ENCODE measurements around the gene GJD4.

GJD4 gene

GRCh38 chr10:35579116-35579515 lies 26.0 kb upstream of the GJD4 start:
- DNase-seq (ENCODE audit: low spot score), result no peak

DNA sequence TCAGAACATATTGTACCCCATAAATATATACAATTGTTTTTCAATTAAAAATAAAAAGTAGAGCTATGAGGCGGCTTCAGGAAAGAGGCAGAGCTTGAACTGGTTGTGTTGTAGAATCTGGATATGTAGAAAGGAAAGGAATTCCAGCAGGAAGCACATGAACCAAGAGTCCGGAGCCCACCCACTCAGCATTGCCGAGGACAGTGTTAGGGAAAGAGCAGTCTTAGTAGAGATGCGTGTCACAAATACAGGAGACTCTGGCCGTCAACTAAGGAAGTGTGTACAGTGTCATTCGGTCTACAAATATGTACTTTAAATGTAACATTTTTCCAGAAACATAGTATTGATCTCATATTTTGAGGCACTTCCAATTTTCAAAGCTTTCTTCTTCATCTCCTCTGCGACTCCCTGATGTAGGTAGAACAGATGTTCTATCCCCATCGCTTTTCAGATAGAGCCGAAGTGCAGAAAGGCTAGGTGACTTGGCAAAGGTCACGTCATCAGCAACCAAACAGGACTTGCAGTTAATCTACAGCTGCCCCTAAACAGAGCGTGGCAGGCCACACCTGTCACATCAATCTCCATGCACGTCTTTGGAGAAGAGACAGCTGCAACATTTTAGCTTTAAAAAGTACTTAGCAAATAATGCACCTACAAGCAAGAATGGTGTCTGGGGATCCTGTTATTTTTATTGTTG lies 25.3 kb upstream of the GJD4 start:
- DNase-seq (ENCODE audit: low spot score), result no peak

GRCh38 chr10:35580423-35580770 lies 24.7 kb upstream of the GJD4 start:
- no peak for DNase-seq (ENCODE audit: low spot score)

DNA sequence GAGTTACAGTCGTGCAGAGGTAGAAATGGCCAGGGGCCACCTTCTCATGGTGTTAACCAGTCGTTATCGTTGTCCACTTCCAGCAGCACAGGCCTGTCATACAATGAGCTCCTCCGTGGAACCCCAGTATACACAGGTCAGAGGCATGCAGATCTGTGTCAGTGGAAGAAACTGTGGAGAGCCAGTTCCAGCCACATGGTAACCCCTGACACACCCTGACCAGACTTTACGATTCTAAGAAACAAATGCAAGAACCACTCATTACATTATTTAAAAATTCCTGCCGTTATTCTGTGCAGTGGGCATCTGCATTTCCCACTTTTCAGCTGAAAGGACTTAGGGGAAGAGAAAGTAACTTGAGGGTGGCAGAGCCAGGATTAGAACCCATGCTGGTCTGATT lies 23.5 kb upstream of the GJD4 start:
- no peak for DNase-seq (ENCODE audit: low spot score)

DNA sequence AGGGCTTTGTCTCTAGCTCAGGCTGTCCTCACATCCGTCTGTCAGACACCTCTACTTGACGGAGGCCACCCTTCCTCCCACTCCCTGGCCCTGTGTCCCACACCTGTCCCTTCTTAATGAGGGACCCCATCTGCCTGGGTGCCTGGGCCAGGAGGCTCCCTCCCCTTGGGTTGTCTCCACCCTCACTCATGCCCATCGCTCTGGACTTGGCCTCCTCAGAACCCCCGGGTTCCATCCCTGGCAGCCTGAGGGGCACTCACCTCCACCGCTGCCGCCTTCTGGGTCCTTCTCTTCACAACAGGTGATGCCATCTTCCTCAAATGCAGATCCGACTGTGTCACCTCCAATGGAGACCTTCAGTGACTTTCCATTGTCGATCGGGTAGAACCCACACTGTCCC lies 20.2 kb upstream of the GJD4 start:
- no peak for DNase-seq (ENCODE audit: low spot score)

GRCh38 chr10:35585356-35585755 lies 19.8 kb upstream of the GJD4 start:
- DNase-seq (ENCODE audit: low spot score), result no peak

DNA sequence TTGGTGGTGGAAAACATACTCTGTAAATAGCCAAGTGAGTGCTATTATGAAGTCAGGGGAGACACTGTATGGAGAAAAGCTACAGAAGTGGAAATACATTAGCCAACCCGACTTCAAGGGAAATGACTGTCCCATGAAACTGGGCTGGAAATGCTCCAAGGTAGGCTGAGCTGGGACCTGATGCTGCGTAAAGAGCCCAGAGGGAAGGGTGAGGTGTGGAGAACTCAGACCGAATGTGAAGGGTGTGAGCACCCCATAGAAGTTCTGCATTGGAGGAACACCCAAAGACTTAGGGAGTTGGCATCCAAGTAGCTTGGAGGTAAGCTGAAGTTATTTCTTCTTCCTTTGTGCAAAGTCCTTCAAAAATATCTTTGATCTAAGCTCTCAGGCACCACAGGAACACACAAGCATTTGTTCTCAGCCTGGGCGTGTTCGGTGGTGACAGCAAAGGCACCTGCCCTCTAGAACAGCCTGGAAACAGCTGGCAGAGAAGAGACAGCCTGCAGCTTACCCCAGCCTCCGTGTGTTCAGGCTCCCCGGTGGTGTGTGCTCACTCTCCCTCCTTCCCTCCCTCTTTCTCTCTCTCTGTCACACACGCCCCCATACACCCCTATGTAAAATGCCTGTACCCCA lies 19.1 kb upstream of the GJD4 start:
- no peak for DNase-seq (ENCODE audit: low spot score)

DNA sequence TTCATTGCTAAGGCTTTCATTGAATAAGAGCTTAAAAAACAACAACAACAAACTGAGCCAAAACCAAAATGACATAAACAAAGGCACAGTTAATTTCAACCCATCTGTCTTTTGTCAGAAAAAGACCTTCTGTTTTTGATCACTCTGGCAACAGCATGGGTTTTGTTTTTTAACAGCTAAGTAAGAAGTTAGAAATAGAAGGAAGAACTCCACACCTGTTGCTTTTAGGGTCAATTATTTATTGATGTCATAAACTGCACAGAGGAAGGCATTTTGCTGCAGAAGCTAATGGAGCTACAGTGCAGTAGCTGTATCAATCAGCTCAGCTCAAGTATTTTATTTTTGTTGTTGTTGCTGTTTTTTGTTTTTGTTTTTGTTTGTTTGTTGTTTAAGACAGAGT lies 16.3 kb upstream of the GJD4 start:
- DNase-seq (ENCODE audit: low spot score), result no peak

- no peak for DNase-seq (ENCODE audit: low spot score)
Measured at GRCh38 chr10:35592441-35592840, 12.7 kb upstream of the GJD4 start.

GRCh38 chr10:35594115-35595079 lies 10.7 kb upstream of the GJD4 start:
- no peak for DNase-seq (ENCODE audit: low spot score)

GRCh38 chr10:35595106-35595505 lies 10.0 kb upstream of the GJD4 start:
- DNase-seq (ENCODE audit: low spot score), result no peak

GRCh38 chr10:35598379-35598778 lies 6.8 kb upstream of the GJD4 start:
- DNase-seq (ENCODE audit: low spot score), result no peak

DNA sequence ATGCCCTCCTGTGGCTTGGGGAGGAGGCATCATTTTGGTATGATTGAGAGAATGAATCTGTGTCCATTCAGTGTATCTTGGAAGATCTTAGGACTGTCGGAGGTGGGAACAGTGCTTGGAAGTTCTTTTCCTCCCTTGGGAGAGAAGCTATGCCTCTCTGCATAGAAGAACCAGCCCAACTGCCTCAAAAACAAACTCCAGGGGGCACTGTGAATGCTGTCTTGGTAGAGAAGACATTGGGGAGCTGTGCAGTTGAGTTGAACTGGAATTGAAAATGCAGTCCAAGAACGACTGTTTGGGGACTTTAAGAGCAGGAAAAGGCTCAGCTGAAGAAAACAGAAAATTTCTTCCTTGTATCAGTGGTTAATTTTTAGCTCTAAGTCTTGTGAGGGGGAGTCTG lies 4.9 kb upstream of the GJD4 start:
- DNase-seq (ENCODE audit: low spot score), result no peak

GRCh38 chr10:35606430-35606829 lies 1.3 kb downstream of the GJD4 start:
- DNase-seq (ENCODE audit: low spot score), result no peak

DNA sequence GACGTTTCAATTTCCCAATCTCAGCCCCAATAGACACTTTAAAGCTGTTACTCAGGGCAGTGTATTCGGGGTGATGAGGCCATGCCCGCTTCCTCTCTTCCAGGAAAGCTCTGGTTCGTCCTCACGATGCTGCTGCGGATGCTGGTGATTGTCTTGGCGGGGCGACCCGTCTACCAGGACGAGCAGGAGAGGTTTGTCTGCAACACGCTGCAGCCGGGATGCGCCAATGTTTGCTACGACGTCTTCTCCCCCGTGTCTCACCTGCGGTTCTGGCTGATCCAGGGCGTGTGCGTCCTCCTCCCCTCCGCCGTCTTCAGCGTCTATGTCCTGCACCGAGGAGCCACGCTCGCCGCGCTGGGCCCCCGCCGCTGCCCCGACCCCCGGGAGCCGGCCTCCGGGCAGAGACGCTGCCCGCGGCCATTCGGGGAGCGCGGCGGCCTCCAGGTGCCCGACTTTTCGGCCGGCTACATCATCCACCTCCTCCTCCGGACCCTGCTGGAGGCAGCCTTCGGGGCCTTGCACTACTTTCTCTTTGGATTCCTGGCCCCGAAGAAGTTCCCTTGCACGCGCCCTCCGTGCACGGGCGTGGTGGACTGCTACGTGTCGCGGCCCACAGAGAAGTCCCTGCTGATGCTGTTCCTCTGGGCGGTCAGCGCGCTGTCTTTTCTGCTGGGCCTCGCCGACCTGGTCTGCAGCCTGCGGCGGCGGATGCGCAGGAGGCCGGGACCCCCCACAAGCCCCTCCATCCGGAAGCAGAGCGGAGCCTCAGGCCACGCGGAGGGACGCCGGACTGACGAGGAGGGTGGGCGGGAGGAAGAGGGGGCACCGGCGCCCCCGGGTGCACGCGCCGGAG lies 2.6 kb downstream of the GJD4 start:
- DNase-seq (ENCODE audit: low spot score), result no peak

DNA sequence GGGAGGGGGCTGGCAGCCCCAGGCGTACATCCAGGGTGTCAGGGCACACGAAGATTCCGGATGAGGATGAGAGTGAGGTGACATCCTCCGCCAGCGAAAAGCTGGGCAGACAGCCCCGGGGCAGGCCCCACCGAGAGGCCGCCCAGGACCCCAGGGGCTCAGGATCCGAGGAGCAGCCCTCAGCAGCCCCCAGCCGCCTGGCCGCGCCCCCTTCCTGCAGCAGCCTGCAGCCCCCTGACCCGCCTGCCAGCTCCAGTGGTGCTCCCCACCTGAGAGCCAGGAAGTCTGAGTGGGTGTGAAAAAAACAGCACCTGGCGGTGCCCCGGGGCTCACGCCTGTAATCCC lies 3.2 kb downstream of the GJD4 start:
- no peak for DNase-seq (ENCODE audit: low spot score)

- DNase-seq (ENCODE audit: low spot score), result no peak
Measured at GRCh38 chr10:35611750-35612149, 6.6 kb downstream of the GJD4 start.

DNA sequence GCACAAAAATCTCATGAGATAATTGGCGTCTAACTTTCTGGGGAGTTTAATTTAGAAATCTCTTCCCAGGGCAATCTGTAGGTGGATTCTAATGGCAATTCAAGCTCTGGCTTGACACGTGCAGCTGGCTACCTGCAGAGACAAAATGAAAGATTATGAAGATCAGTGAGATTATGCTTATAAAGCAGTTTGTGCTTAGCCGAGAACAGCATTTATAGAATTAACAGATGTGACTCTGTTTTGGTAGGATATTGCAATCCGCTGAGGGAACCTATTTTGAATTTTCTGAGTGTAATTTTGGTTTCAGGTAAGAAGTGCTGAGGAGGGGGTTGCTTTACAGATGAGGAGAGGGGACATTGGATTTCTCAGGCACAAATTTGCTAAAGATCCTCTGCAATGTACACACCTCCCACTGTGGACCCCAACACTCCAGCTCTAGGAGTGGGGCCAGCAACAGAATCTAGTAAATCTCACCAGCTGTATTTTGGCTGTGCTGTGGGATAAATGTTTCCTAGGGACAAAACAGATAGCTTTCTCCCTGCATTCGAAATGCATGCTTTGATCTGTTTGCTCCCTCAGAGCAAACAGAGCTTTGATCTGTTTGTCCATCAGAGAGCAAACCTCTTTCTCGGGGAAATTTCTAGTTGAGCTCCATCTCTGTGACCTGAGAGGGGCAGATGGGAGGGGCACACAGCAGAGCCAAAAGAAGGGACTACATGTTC lies 7.4 kb downstream of the GJD4 start:
- no peak for DNase-seq (ENCODE audit: low spot score)

DNA sequence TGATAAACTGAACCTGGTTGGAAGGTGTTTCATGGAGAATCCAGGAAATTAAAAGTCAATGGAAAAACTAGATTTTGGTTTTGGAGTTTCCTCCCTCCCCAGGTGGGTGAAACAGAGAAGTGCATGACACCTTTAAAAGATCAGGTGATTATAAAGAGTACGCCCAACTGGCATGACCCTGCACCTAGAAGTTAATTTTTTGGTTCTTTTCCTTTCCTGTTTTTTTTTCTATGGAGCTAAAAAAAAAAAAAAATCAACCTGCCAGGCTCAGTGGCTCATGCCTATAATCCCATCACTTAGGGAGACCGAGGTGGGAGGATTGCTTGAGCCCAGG lies 7.9 kb downstream of the GJD4 start:
- no peak for DNase-seq (ENCODE audit: low spot score)

- peak; percentile 48 for DNase-seq (ENCODE audit: low spot score)
Measured at GRCh38 chr10:35613597-35614226, 8.6 kb downstream of the GJD4 start.

DNA sequence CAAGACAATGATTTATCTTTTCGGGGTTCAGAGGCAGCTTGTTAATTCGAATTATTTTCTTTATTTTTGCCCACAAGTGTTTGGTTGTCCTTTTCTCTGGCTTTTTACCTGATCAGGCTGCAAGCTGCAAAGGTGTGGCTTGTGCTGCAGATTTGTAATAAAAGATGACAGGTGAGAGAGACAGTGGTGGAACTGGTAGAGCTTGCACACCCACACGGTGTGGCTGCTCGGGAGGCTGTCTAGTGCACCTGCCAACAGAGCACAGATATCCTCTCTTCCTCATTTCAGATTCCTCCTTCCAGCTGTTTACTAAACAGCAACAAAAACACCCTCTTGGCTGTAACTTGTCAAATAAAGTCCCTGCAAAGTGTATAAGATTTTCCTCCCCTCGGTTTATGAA lies 9.2 kb downstream of the GJD4 start:
- no peak for DNase-seq (ENCODE audit: low spot score)
